Esophagus squamous epithelium (tissue), 5 donors: ENCODE data around the gene PIM1. TPM values are rescaled to one million over a fixed set of nuclear protein-coding genes. Genes with fewer than 3 reads are reported as not detected.

Source experiments
- DNase-seq: peaks from one replicate; lab custom pipeline; 2025; lab: John Stamatoyannopoulos, UW
- H3K27ac ChIP-seq, 4 donors: fragments of 200-600 bp; sonication (generic); one replicate each; pipeline ENCODE4 v1.5.1; 2016 to 2019; ENCODE audit warnings: mild to moderate bottlenecking in 1 of 4
- H3K27me3 ChIP-seq, 4 donors: fragments of 200-600 bp; sonication (generic); 1 replicate in 3 of 4; 2 replicates in 1 of 4; pipeline versions ENCODE4 v1.5.1 to v1.6.0; 2017 to 2021; ENCODE audit warnings: antibody characterized with exemption in 1 of 4
- H3K36me3 ChIP-seq, 3 donors: fragments of 200-600 bp; sonication (generic); one replicate each; pipeline ENCODE4 v1.5.1; 2016 to 2019
- H3K4me1 ChIP-seq, 3 donors: fragments of 200-600 bp; sonication (generic); one replicate each; pipeline ENCODE4 v1.5.1; 2017 to 2019
- H3K4me3 ChIP-seq, 4 donors: fragments of 200-600 bp; sonication (generic); 1 replicate in 3 of 4; 2 replicates in 1 of 4; pipeline ENCODE4 v1.5.1; 2016 to 2019; ENCODE audit warnings: mild to moderate bottlenecking in 2 of 4, moderate library complexity in 1 of 4
- H3K9me3 ChIP-seq, 3 donors: fragments of 200-600 bp; sonication (generic); one replicate each; pipeline ENCODE4 v1.5.1; 2016 to 2019
- CTCF ChIP-seq, 6 experiments: fragments of 450-650 bp in 4 of 6; fragments of 200-600 bp in 2 of 6; sonication (generic) in 2 of 6; IDR thresholded peaks; one replicate each; pipeline ENCODE4 v1.5.1; 2016 to 2019; ENCODE audit warnings: antibody characterized with exemption in 6 of 6, mild to moderate bottlenecking in 4 of 6, moderate library complexity in 4 of 6
- POLR2A ChIP-seq, 4 donors: fragments of 450-650 bp; IDR thresholded peaks; one replicate each; pipeline ENCODE4 v1.6.1; 2017; ENCODE audit warnings: antibody characterized with exemption in 4 of 4, mild to moderate bottlenecking in 4 of 4, moderate library complexity in 3 of 4
- WGBS, 2 donors: methylation state at CpG; one replicate each; pipeline ENCODE4 v1.1.5; 2018; 5-methylcytosine and 5-hydroxymethylcytosine counted together
- intact Hi-C: fragments of 100-400 bp; cut with DNase I; formaldehyde crosslinking; loops from one replicate; pipeline ENCODE4 v1.15.0; 2022
- total RNA-seq, 4 donors: library from RNA; depleted of rRNA; stranded (reverse); fragments of >200 nt; gene quantifications; one replicate each; pipeline ENCODE4 v1.1.0, GENCODE V29; 2016
- donor health status: DM: yes; HTN: yes; CAD: no.

The PIM1 gene
- total RNA-seq, 4 donors from 2014 or later = 57.3 to 206 (median 96.6) TPM

GRCh38 chr6:37138856-37139229 is 31.1 kb upstream of the PIM1 start:
- Histone ChIP-seq H3K27ac (no peak overlapping the region), H3K27me3 (no peaks in the 10 kb centered on the region), H3K4me3 (no peak overlapping the region), H3K36me3 (no peaks in the 10 kb centered on the region), H3K4me1 (peaks cover 11 to 63% (median 33%) of the 10 kb centered on the region in 3 donors), H3K9me3 (no peaks in the 10 kb centered on the region)
- DNase-seq = no peak
- 50 to 89% methylated on average over 1 of the region's 1 CpG for WGBS, 2 donors
- intact Hi-C loops = no loop called here
- no peak for TF ChIP-seq CTCF (IDR thresholded peaks at IDR 0.05)
- TF ChIP-seq POLR2A (IDR thresholded peaks at IDR 0.05) = no peak

GRCh38 chr6:37139230-37139962 is 30.6 kb upstream of the PIM1 start:
- Histone ChIP-seq H3K9me3 (no peaks in the 10 kb centered on the region), H3K4me3 (no peak overlapping the region), H3K27me3 (no peaks in the 10 kb centered on the region), H3K36me3 (no peaks in the 10 kb centered on the region), H3K27ac (no peak overlapping the region), H3K4me1 (peaks cover 8 to 57% (median 27%) of the 10 kb centered on the region in 3 donors)
- WGBS, 2 donors = 95 to 100% methylated on average over 1 to 2 of the region's 5 CpGs
- TF ChIP-seq POLR2A (IDR thresholded peaks at IDR 0.05) (no peak), CTCF (IDR thresholded peaks at IDR 0.05) (no peak)
- intact Hi-C loops = no loop called here
- DNase-seq = no peak

GRCh38 chr6:37140145-37140544 is 29.8 kb upstream of the PIM1 start:
- H3K4me3 ChIP-seq = no peak overlapping the region
- 77 to 86% methylated on average over 3 of the region's 3 CpGs for WGBS, 2 donors
- no peaks in the 10 kb centered on the region for H3K36me3 ChIP-seq
- no peaks in the 10 kb centered on the region for H3K9me3 ChIP-seq
- H3K27ac ChIP-seq = no peak overlapping the region
- DNase-seq = no peak
- TF ChIP-seq POLR2A (IDR thresholded peaks at IDR 0.05) = no peak
- no peak for TF ChIP-seq CTCF (IDR thresholded peaks at IDR 0.05)
- intact Hi-C loops = no loop called here
- peaks cover under 1 to 53% (median 21%) of the 10 kb centered on the region in 3 donors for H3K4me1 ChIP-seq
- no peaks in the 10 kb centered on the region for H3K27me3 ChIP-seq

- intact Hi-C loops = no loop called here
- DNase-seq = no peak
- Histone ChIP-seq H3K9me3 (no peaks in the 10 kb centered on the region), H3K4me3 (no peak overlapping the region), H3K27ac (peak overlapping the region; percentile 45 to 79 (median 72)), H3K4me1 (peaks cover 0 to 41% (median 15%) of the 10 kb centered on the region in 3 donors), H3K27me3 (no peaks in the 10 kb centered on the region), H3K36me3 (no peaks in the 10 kb centered on the region)
- TF ChIP-seq CTCF (IDR thresholded peaks at IDR 0.05) (no peak), POLR2A (IDR thresholded peaks at IDR 0.05) (no peak)
- 62 to 69% methylated on average over 5 of the region's 5 CpGs for WGBS, 2 donors
These were observed 28.5 kb upstream of the PIM1 start for GRCh38 chr6:37141281-37142049.

GRCh38 chr6:37142050-37142614 is 27.8 kb upstream of the PIM1 start:
- H3K4me1 ChIP-seq = peaks cover 0 to 35% (median 10%) of the 10 kb centered on the region in 3 donors
- H3K27me3 ChIP-seq = no peaks in the 10 kb centered on the region
- no peak overlapping the region for H3K4me3 ChIP-seq
- no peaks in the 10 kb centered on the region for H3K36me3 ChIP-seq
- WGBS, 2 donors = 37 to 59% methylated on average over 4 of the region's 4 CpGs
- no peak for DNase-seq
- no peak for TF ChIP-seq CTCF (IDR thresholded peaks at IDR 0.05)
- no peak for TF ChIP-seq POLR2A (IDR thresholded peaks at IDR 0.05)
- intact Hi-C loops = no loop called here
- H3K27ac ChIP-seq = peak overlapping the region; percentile 45 to 79 (median 72)
- H3K9me3 ChIP-seq = no peaks in the 10 kb centered on the region
